Measurements from ENCODE around the gene ASTN1.

Gene ASTN1

DNA sequence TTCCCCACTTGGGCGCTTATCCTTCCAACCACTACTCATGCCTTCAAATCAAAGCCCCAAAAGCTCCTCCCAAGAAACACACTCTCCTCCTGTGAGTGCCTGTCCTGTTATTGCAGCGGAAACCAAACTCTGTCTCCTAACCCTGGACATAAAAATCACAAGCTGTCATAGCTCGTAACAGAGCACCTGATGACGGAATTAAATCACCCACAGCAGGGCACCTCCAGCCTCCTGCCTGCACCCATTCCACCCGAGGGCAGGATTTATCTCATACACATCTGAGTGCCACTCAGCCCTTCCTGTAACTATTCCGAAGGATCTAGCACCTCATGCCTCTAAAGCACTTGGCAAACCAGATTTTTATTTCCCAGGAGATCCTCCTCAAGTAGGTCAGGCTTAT, 100.9 kb downstream of the ASTN1 start:
- in situ Hi-C loops (cut with MboI; ENCODE audit: low pct_unique_long_range_greater_than_20kb, low sequenced_read_pairs) = no loop called here
- DNase-seq = no peak

DNA sequence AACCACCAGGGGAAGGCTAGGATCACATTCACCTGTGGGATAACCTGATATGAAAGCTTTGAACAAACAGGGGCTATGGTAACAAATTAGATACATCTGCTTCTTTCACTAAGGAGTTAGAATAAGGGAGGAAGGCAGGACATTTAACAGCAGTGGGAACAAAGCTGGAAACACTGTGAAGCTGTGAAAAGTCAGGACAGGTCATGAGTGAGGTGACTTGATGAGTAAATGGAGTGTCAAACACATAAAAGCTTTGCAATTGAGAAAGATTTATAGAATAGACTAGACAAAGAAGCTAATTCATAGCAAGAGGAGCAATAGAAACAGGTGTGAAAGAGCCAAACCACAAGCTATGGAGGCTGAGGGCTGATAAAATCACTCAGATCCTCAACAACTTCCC, 110.0 kb downstream of the ASTN1 start:
- DNase-seq = no peak
- in situ Hi-C loops (cut with MboI; ENCODE audit: low pct_unique_long_range_greater_than_20kb, low sequenced_read_pairs) = no loop called here

GRCh38 chr1:177053648-177054047, 110.9 kb downstream of the ASTN1 start:
- DNase-seq = no peak
- in situ Hi-C loops (cut with MboI; ENCODE audit: low pct_unique_long_range_greater_than_20kb, low sequenced_read_pairs) = no loop called here

GRCh38 chr1:177048314-177049069, 116.0 kb downstream of the ASTN1 start:
- DNase-seq = no peak
- in situ Hi-C loops (cut with MboI; ENCODE audit: low pct_unique_long_range_greater_than_20kb, low sequenced_read_pairs) = no loop called here

DNA sequence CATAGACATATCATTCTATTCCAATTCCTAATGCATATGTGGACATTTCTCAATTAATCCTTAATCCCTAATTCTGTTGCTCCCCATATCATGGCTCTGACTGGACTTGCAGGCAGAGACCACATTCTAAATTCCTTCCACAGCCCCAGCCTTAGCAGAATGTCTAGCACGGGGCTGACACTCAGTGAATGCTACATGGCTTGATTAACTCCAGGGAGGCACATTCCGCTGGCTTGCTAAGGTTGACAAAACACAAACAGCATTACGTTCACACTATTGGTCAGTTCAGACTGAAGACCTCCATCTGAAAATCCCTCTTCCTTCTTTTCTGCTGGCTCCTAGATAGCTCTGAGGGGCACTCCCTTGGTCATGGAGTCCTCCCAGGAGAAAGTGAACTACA, 119.4 kb downstream of the ASTN1 start:
- in situ Hi-C loops (cut with MboI; ENCODE audit: low pct_unique_long_range_greater_than_20kb, low sequenced_read_pairs) = no loop called here

DNA sequence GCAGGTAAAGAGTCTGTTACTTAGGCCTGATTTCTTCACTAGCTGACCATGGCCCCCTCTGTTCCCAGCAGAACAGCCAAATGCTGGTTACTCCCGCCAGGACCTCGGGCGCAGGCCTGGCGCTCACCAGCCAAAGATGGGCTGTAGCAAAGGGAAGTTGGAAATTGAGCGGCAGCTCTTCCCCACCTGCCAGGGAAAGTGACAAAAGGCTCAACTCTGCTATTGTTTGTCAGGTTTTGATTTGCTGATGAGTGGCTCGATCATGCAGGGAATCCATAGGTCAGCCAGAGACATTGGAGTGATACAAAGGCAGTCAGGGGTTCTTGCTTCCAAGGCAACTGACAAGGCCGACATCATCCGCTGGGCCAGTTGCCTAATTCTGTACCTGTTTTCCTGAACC, 120.1 kb downstream of the ASTN1 start:
- no peak for DNase-seq
- in situ Hi-C loops (cut with MboI; ENCODE audit: low pct_unique_long_range_greater_than_20kb, low sequenced_read_pairs) = no loop called here

More for the DNA sequence above, 119.4 kb downstream of the ASTN1 start:
- DNase-seq = no peak

- in situ Hi-C loops (cut with MboI; ENCODE audit: low pct_unique_long_range_greater_than_20kb, low sequenced_read_pairs) = no loop called here
- no peak for DNase-seq
Observed at GRCh38 chr1:177043597-177043996, 120.9 kb downstream of the ASTN1 start.

GRCh38 chr1:177035586-177035985, 128.9 kb downstream of the ASTN1 start:
- in situ Hi-C loops (cut with MboI; ENCODE audit: low pct_unique_long_range_greater_than_20kb, low sequenced_read_pairs) = no loop called here
- DNase-seq = no peak

DNA sequence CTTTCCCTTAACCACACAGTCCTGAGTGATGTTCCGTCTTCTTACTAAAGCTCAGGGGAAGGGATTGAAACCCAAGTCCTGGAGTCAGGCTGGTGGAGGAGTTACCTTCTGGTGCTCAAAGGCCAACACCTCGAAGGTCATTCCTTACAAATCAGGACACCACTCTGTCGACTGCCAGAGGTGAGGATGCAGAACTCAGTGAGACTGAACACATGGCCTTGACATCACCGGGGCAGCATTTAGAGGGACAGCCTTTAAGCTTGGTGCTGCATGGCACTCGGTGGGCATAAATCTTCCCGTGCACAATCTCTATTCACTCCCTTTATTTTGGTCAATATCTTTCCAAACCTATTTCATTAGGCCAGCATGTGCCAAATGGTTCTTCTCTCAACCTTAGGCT, 130.9 kb downstream of the ASTN1 start:
- in situ Hi-C loops (cut with MboI; ENCODE audit: low pct_unique_long_range_greater_than_20kb, low sequenced_read_pairs) = no loop called here
- no peak for DNase-seq

DNA sequence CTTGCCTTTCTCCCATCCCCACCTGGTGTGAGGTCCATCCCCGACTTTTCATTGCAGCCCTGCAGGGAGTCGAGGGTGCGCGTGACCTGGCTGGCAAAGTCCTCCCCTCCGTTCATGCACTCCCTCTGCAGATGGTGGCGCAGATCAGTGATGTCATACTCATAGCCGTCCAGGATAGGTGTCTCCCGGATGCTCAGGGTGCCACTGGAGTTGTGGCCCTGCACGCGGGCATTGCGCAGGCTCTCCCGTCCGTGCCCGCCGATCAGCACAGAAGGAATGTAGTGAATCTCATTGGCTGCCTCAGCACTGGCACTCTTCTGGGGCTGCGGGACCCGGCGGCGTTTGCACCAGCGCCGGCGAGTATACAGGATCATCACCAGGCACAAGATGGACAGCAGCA, 132.1 kb downstream of the ASTN1 start:
- no peak for DNase-seq
- in situ Hi-C loops (cut with MboI; ENCODE audit: low pct_unique_long_range_greater_than_20kb, low sequenced_read_pairs) = no loop called here

DNA sequence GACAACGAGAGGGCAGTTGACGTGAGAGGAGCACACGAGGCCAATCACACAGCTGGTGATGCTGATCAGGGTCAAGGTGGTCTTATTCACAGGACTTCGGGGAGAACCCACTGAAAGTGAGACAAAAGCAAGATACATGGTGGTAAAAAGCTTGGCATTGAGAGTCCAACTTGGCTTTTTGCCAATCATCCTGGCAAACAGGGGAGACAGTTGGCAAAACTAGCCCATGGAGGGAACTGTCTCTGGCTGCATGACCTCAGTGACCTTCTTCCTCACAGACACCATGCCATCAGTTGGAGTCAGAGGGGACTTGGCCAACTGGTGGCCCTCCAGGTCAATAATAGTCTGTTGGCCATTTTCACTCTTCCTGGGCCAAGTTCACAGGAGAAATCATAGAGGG, 139.9 kb downstream of the ASTN1 start:
- no peak for DNase-seq
- in situ Hi-C loops (cut with MboI; ENCODE audit: low pct_unique_long_range_greater_than_20kb, low sequenced_read_pairs) = no loop called here

DNA sequence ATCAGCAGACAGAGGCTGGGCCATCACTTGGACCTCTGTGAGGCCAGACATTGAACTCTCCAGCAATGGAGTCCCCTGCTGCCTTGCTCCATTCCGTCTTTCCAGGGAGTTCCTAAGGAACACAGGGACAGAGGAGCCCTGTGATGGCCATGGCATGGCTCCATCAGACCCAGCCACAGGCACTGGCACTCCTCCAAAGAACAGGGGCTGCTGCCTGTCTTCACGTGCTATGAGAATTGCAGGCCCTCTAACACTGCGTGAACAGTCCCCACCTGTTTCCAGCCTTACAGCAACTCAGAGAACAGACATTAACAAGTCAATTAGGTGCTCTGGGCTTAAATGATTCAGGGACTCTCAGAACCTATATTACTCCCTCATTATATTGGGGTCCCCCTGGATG, 140.8 kb downstream of the ASTN1 start:
- no peak for DNase-seq
- in situ Hi-C loops (cut with MboI; ENCODE audit: low pct_unique_long_range_greater_than_20kb, low sequenced_read_pairs) = no loop called here

GRCh38 chr1:177023249-177023648, 141.3 kb downstream of the ASTN1 start:
- in situ Hi-C loops (cut with MboI; ENCODE audit: low pct_unique_long_range_greater_than_20kb, low sequenced_read_pairs) = no loop called here
- DNase-seq = no peak

DNA sequence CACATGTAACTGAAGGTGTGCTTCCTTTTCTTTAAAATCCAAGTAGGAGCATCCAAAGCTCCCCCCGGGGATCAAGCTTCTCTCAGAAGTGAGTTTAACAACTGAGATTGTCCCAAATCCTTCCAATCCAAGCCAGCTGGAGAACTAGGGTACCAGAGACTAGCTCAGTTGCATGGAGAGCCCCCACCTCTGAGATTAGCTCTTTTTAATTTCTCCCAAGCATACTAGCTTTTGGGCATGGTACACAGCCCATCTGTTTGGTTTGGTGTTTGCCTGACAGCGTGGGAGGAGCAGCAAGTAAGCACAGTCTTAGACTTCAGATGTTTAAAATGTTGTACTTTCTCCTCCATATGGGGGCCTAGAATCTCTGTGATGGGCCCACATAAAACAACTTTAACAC, 142.8 kb downstream of the ASTN1 start:
- DNase-seq = no peak
- in situ Hi-C loops (cut with MboI; ENCODE audit: low pct_unique_long_range_greater_than_20kb, low sequenced_read_pairs) = no loop called here

DNA sequence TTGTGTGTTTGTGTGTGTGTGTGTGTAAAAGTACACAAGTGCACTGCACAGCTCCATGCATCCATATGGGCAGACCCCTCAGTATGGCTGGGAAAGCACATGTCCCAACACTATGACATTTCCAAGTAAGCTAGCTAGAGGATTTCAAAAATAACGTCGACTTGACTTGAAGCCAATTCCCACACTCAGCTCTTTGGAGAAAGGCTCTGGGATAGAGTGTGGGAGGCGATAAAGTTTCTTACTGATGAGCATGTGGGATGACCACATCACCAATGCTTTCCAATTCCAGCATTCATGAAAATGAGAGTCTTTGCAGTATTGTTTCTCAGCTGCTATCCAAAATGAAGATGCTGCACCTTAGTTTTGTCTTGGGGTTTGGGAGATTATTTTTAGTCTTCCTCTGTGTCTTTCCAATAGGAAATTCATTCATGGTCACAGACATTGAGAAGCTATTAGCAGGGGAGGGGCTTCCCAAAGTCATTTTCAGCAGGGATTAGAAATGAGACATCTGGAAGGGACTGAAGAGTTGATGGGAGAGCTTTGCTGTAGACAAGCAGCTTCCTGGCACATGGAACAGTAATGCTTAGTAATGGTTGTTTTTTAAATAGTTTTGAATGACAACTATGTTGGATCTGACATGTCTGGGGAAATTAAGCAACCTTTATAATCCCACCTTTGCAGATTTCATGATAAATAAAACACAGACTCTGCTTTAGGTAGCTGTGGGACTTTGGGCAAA, 143.5 kb downstream of the ASTN1 start:
- no peak for DNase-seq
- in situ Hi-C loops (cut with MboI; ENCODE audit: low pct_unique_long_range_greater_than_20kb, low sequenced_read_pairs) = no loop called here

GRCh38 chr1:177017287-177017852, 147.1 kb downstream of the ASTN1 start:
- in situ Hi-C loops (cut with MboI; ENCODE audit: low pct_unique_long_range_greater_than_20kb, low sequenced_read_pairs) = no loop called here
- DNase-seq = no peak

GRCh38 chr1:177014325-177014724, 150.2 kb downstream of the ASTN1 start:
- no peak for DNase-seq
- in situ Hi-C loops (cut with MboI; ENCODE audit: low pct_unique_long_range_greater_than_20kb, low sequenced_read_pairs) = no loop called here

- in situ Hi-C loops (cut with MboI; ENCODE audit: low pct_unique_long_range_greater_than_20kb, low sequenced_read_pairs) = no loop called here
- DNase-seq = no peak
Observed at GRCh38 chr1:177012342-177012925, 152.1 kb downstream of the ASTN1 start.

GRCh38 chr1:177011508-177011907, 153.0 kb downstream of the ASTN1 start:
- in situ Hi-C loops (cut with MboI; ENCODE audit: low pct_unique_long_range_greater_than_20kb, low sequenced_read_pairs) = no loop called here

GRCh38 chr1:177010211-177010825, 154.2 kb downstream of the ASTN1 start:
- in situ Hi-C loops (cut with MboI; ENCODE audit: low pct_unique_long_range_greater_than_20kb, low sequenced_read_pairs) = no loop called here
- no peak for DNase-seq

More at GRCh38 chr1:177011508-177011907, 153.0 kb downstream of the ASTN1 start:
- no peak for DNase-seq
